IPS-18c (cell line): ENCODE results near the gene CRIP1.

ENCODE experiments used
- H3K4me3 ChIP-seq: 2 replicates; pipeline ENCODE4 v1.7.0; 2013; ENCODE audit warnings: low read depth, mild to moderate bottlenecking, low read length, moderate library complexity; ENCODE audit not compliant: insufficient read depth
- H3K9me3 ChIP-seq: one replicate; pipeline ENCODE4 v1.6.1; 2013; ENCODE audit warnings: mild to moderate bottlenecking, low read length, moderate library complexity; ENCODE audit not compliant: control insufficient read depth, insufficient read depth

The CRIP1 gene, protein sequence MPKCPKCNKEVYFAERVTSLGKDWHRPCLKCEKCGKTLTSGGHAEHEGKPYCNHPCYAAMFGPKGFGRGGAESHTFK

DNA sequence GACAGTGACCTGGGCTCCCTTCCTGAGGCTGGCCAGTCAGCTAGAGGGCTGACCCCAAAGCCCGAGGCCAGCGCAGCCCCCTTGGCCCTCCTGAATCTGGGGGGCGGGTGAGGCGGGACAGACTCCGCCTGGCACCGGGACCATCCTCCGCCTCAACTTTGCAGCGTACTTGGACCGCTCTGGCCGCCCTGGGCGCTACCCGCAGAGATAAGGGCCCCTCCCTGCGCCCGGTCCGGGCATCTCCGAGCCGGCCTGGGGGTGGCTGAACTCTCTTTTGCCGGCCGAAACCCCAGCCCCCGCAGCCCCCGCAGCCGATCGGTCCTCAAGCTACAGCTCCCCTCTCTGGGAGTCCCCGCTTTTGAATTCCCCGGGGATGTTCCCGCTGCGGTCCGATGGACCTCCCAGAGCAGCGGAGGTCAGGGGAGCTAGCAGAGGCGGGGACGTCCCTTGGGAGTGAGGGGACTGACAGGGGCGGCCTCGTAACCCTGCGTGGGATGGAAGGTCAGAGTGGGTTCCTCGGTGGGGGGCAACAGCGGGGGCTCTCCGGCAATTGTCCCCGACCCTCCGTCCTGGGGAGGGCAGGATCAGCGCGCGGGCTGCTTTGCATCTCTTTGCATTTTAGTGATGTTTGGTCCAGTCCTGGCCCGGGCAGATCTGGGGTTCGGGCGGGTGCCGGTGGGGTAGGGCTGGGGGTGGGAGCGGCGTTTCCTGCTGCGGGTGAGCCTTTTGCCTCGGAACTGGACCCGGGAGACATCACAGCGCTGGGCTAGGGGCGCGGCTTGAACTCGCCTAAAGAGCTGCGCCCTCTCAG, at the start of gene CRIP1:
Gene CRIP1, plus strand, starts transcription at position 724 of the 811 bp plus-strand sequence. CDS start 374 bp downstream, outside the sequence.
- H3K9me3 ChIP-seq, result no peaks in the 10 kb centered on the region
- H3K4me3 ChIP-seq, result peak within 1 kb of the TSS; percentile 40

DNA sequence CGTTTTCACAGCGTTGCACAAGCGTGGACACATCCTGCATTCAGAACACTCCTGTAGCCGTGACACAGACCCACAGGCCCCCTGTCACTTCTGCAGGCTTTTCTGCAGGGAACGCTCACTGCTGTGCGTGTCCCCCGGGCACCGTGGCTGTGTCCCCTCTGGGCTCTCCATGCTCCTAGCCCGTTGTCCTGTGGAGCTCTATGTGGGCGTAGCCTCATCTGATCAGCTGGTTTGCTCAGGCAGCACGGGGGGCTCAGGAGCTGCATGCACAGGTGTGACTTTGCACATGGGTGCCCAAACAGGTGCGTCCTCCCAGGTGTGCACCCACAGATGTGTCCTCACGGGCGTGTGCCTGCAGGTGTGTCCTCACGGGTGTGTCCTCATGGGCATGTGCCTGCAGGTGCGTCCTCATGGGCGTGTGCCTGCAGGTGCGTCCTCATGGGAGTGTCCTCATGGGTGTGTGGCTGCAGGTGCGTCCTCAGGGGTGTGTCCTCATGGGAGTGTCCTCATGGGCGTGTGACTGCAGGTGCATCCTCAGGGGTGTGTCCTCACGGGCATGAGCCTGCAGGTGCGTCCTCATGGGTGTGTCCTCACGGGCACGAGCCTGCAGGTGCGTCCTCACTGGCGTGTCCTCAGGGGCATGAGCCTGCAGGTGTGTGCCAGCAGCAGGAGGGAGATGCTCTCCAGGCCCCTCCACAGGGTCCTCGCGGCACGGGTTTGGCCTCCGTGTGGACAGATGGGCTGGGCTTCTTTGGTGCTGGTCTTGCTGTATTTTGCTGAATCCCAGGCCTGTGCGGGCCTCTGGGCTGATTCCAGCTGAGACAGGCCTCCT, 49.6 kb upstream of the CRIP1 start:
- H3K9me3 ChIP-seq, result no peaks in the 10 kb centered on the region
- H3K4me3 ChIP-seq, result no peak overlapping the region

DNA sequence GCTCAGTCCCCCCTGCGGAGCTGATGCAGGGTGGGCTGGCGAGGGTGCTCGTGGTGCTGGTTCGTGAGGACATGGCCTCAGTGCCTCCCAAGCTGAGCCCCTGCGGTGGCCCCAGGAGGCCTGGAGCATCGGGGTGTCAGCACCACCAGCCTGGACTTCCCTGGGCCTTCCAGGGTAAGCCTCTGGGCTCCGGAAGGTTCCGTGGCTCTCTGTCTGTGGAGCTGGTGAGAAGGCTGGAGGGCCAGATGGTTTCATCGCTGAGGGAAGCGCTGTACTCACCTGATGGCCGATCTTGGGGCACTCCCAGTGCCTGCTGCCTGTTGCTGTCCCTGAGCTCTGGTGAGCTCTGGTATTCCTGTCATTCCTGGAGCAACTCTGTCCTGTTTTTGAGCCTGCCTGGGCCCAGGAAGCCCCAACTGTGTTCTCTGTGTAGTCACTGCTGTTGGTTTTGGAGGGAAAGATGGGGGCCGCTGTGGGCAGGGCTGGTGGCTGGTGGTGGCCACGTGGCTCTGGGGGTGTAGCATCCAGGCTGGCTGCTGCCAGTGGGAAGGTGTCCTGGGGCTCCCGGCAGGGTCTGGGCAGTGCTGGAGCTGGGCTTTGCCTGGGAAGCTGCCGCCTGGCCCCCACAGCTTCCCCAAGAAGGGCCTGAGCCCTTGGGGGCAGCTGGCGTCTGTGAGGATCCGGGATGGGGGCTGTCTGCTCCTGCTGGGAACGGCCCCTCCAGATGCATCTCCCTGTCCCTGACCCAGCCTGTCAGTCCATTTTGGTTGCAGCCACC, 48.8 kb upstream of the CRIP1 start:
- H3K4me3 ChIP-seq, result no peak overlapping the region

DNA sequence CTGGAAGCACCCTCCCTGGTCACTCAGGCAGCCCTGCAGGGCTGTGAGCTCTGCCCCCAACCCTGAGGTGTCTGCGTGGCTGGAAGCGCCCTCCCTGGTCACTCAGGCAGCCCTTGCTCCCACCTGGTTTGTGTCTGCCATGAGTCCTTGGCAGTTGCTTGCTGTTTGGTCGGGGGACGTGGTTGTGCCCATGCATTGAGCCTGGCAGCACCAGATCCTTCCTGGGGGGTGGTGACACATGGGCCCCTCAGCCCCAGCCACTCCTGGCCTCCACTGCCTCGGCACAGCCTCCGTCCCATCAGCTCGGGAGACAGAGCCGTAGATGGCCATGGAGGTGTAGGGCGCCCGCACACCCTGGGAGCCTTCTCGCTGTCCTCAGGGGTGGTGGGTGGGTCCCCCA, 47.5 kb upstream of the CRIP1 start:
- H3K4me3 ChIP-seq, result no peak overlapping the region
- no peaks in the 10 kb centered on the region for H3K9me3 ChIP-seq

More for the DNA sequence above, 48.8 kb upstream of the CRIP1 start:
- H3K9me3 ChIP-seq, result no peaks in the 10 kb centered on the region

DNA sequence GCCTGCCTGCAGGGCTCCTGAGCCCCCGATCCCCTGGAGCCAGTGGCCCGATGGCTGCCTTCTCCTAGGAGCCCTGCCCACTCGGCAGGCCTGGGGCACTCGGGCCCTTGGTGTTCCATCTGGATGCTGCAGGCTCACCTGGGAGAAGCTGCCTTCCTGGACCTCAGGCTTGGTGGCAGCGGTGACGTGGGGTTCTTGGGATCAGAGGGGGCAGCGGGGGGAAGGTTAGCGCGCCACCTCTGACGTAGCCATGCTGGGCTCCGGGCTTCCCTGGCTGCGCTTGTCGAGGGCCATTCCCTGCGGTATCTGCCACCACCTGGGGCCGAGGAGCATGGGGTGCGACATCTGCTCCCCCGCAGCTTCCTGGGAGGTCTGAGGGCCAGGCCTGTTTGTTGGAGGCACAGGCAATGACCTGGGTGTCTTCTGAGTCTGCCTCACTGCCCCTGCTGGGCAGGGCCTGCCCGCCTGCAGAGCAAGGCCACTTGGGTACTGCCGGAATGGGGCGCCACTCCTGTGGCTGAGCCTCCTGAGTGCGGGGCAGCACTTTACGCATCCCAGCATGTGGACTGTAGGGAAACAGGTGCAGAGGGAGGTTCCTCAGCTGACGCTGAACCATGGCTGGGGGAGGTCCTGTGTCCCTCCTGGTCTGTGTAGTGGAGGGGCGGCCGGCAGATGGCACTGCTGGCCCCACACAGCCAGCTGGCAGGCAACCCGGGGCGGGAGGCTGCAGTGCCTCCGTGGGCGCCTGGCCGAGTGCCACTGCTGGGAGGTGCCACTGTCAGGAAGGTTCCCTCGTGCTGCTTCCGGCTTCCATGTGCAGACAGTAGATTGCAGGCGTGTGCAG, 46.8 kb upstream of the CRIP1 start:
- H3K9me3 ChIP-seq, result no peaks in the 10 kb centered on the region
- no peak overlapping the region for H3K4me3 ChIP-seq

DNA sequence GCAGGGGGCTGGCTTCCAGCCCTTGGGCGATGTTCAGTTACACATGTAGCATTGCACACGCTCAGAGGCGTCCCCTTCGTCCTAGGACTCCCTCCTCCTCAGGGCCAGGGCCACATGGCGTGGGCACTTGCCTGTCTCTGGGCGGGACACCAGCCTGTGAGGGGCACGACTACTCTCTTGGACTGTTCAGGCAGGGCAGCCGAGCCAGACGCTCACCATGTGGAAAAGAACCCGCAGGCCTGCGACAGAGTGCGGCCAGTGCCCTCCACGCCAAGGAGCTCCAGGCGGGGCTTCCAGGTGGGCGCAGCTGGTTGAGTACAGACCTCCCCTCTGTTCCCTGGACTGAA, 46.2 kb upstream of the CRIP1 start:
- no peak overlapping the region for H3K4me3 ChIP-seq
- H3K9me3 ChIP-seq, result no peaks in the 10 kb centered on the region

DNA sequence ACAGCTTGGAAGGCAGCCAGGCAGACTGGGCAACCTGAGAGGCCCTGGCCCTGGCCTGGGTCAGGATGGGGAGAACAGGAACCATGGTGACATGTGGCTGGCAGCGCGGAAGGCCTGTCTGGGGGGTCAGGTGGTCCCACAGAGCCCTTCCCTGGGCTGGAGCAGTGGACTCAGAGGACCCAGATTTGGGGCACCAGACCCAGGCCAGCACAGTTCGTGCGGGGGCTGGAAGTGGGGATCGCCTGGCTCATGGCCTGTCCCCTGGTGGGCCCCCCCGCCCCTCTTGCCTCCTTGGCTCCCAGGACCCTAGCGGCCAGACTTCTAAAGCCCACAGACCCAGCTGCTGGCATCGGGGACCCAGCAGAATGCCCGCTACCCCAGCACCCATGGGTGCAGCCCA, 45.7 kb upstream of the CRIP1 start:
- Histone ChIP-seq H3K4me3 (no peak overlapping the region), H3K9me3 (no peaks in the 10 kb centered on the region)

DNA sequence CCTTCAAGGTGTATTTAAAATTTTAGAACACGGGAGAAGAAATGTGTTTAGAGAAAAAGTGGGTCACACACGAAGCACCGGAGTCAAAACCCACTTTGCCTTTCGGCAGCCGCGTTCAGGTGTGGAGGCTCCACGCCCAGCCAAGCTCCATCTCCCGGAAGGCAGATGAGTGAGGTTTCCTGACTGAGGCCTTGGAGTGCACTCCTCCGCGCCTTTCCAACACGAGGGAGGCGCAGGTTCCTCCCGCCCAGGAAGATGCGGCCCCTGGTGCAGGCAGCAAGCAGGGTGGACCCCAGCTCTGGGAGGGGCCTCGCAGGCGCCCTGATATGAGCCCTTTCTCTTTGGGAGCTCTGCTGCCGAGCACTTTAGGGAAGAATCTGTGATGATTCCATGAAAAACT, 44.6 kb upstream of the CRIP1 start:
- H3K4me3 ChIP-seq, result no peak overlapping the region
- no peaks in the 10 kb centered on the region for H3K9me3 ChIP-seq

DNA sequence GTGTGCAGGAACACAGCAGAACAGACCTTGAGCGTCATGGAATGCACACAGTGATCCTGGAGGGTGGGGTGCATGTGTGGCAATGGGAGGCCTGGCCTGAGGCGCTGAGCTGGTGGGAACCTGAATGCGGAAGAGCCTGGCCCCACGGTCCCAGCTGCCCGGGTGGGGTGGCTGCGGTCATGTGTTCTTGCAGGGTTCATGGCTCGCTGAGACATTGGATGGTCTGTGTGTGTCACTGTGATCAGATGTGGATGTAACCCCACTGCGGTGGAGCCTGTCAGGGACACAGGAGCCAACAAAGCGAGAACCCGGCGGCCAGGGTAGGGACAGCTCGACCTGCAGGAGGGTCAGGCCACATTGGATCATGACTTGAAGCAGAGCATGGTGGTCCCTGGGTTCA, 43.9 kb upstream of the CRIP1 start:
- Histone ChIP-seq H3K4me3 (no peak overlapping the region), H3K9me3 (no peaks in the 10 kb centered on the region)

DNA sequence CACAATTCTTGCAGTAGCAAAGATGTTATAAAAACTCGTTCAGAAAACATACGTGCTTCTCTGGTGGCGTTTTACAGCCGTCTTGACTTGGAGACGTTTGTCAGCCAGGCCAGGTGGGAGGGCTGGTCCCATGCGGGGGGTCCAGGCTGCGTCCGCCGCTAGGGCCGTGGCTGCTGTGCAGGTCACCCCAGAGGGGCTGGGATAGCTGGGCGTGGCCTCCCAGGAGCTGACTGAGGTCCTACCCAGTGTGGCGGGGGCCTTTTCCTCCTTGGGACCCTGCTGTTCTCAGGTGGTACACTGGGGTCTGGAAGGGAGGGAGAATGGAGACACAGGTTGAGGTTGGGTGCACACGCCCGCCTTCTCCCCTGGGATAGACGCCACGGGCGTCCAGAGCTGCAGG, 41.8 kb upstream of the CRIP1 start:
- Histone ChIP-seq H3K9me3 (no peaks in the 10 kb centered on the region), H3K4me3 (no peak overlapping the region)

DNA sequence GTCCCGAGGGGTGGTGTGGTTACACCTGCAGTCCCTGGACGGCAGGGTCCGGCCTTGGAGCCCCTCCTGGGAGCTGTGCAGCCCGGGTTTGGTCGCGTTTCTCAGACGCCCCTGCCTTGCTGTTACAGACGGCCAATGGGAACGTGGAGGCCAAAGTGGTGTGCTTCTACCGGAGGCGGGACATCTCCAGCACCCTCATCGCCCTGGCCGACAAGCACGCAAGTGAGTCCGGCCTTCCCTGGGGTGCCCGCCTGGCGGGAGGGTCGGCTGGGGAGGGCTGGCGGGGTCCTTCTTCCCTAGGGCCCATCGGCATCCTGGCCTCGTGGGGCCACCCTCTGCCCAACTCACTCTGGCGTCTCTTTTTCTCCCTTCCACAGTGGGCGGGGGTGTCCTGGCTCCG, 41.4 kb upstream of the CRIP1 start:
- Histone ChIP-seq H3K4me3 (no peak overlapping the region), H3K9me3 (no peaks in the 10 kb centered on the region)

DNA sequence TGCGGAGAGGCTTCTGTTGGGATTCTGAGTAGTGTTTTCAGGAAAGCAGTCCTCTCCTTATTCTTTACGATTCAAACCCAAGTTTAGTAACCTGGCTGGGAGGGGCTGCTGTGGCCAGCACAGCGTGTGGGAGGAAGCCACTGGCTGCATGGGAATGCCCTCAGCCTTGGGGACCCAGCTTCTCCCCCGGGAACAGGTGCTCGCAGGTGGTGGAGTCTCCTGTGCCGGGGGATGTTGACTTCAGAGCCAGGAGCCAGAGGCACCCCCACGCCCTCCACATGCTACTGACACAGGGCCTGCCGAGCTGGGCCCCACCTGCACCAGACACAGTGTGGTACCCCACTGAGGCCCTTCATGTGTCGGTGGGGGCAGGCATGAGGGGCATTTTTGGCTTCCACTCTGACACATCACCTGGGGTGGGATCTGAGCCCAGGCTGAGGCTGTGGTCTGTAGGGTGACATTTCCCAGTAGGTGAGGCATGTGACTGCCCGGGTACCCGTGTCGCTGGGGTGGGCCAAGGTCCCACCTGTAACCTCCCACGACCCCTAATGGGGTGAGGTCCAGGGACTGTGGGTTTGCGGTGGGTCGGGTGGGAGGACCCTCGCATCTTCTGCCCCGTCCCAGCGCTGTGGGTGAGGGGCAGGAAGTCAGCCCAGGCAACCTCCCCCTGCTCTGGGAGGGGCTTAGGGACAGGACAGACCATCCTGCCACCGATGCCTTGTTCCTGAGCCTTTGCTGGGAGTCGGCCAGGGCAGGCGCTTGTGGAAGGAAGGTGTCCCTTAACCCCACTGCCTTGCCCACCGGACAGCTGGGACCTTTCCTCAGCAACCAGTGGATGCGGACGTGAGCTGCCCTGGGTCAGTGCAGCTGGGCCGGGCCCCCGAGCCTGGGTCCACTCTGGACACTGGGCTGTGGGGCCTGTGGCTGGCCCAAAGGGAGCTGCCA, 40.5 kb upstream of the CRIP1 start:
- no peaks in the 10 kb centered on the region for H3K9me3 ChIP-seq
- no peak overlapping the region for H3K4me3 ChIP-seq

DNA sequence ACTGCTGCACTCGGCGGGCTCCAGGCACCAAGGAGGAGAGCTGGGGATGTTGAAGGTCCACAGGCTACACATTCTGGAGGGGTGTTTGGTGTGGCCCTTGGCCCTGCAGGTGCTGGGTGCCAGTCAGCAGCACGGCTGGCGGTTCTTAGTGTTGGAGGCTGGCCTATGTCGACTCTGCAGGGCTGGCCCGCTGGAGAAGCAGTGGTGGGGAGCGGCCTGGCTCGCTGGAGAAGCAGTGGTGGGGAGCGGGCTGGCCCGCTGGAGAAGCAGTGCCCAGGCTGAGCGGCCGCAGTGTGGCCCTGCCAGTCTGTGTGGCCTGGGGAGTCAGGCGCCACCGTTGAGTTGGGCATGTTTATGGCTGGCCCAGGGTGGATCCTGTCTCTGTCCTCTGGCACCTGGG, 39.7 kb upstream of the CRIP1 start:
- Histone ChIP-seq H3K9me3 (no peaks in the 10 kb centered on the region), H3K4me3 (no peak overlapping the region)

DNA sequence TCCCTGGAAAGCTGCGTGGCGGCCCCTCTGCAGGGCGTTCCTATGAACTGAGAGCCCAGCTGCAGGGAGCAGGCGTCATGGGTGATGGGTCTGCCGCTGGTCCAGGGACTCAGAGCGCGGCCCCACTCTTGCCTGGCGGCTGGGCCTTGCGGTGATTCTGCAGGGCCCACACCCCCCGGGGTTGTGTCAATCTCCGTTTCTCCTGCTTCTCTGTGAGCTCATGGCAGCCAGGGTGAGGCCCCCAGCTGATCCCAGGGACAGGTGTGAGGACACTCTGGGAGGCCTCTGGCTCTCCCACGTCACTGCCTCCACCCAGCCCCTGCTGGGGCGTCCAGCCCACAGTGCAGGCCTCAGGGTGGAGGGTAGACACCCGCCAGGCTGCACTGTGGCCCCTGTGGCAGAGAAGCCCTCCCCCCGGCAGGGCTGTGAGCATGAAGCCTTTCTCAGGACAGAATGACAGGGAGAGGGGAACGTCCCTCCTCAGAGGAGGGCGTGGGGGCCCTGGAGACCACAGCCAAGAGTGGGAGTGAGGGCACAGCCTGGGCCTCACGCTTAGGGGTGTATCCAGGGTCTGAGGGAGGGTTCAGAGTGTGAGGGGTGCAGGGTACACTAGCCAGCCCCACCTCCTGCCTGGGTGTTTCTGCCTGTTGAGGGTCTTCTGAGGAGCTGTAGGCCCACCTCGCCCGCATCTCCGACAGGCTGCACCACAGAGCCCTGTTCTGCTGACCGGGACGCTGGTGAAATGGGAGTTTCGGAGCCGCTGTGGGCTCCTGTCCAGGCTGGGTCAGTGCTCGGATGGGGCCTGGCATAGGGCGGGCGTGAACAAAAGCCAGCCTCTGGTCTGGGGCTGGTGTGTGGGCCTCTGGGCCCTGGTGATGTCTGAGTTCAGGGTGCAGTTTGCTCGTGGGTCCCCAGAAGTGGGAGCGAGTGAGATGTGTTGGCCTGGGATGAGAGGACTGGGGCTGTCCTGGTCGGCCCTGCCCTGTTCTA, 38.7 kb upstream of the CRIP1 start:
- no peaks in the 10 kb centered on the region for H3K9me3 ChIP-seq

DNA sequence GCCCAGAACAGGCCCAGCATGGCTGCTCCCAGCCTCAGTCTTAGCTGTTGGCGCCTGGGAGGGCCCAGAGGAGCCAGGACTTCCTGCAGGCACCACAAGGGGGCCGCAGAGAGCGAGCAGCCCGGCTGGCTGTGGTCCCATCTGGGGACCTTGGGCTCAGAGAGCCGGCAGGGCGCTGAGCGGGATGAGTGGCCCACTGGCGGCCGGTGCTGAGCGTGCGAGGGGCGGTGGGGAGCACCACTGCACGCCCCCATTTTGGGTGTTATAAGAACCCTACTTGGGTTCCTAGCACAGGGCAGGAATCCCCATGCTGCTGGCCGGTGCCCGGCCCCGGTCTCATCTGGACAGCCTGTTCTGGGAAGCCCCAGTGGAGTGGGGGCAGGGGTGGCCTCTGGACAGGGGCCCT, 38.0 kb upstream of the CRIP1 start:
- no peak overlapping the region for H3K4me3 ChIP-seq
- H3K9me3 ChIP-seq, result no peaks in the 10 kb centered on the region

More for the DNA sequence above, 38.7 kb upstream of the CRIP1 start:
- no peak overlapping the region for H3K4me3 ChIP-seq
